Pons (tissue), 1 donor: ENCODE measurements around the gene TMEM51.
"Not testable (repeated sequence)": the region's sequence is repeated elsewhere in the genome, so short reads cannot be mapped to it uniquely, and the experiment has no call there.

Experiments used
- DNase-seq: peaks from one replicate; pipeline ENCODE4 v3.0.0-alpha.2; 2016; ENCODE audit warnings: low spot score

The TMEM51 gene

DNA sequence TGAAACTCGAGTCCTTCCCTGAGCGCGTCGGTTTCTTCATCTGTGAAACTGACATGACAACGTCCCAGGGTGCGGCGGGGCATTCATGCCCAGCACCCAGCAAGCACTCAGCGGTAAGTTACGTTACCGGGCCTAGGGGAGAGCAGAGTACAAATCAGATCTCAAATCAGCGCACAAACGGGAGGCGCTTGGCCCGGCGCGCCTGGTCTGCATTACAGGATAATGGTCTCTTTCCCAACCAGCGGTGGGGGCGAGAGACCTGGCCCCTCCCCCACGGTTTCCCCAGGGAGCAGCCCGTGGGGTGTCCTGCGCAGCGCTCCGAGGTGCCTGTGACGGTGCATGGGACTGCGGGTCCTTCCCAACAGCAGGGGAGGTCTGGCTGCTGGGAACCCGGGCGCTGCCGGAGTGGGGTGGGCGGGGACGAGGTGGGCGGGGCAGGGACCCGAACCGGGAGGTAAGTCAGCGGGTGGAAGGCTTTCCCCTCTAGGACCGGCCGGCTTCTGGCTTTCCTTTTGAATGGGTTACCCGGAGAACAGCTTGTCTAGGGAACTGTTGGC lies 1.0 kb downstream of the TMEM51 start:
- DNase-seq, result no peak

DNA sequence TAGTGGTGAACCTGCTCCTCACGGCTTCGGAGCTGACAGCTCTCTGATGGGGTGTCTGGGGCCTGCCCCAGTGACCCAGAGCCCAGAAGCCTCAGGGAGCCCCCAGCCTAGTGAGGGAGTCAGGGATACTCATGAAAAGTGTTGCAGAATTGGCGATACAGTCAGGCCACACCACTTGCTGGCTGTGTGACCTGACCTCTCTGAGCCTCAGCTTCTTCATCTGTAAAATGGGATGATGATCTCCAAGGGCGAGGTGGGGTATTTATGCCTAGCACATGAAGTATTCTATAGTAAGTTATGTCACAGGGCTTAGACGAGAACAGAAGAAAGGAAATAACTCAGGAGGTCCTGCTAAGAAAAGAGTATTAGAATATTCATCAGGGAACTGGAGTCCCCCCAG lies 1.6 kb downstream of the TMEM51 start:
- DNase-seq, result no peak

DNA sequence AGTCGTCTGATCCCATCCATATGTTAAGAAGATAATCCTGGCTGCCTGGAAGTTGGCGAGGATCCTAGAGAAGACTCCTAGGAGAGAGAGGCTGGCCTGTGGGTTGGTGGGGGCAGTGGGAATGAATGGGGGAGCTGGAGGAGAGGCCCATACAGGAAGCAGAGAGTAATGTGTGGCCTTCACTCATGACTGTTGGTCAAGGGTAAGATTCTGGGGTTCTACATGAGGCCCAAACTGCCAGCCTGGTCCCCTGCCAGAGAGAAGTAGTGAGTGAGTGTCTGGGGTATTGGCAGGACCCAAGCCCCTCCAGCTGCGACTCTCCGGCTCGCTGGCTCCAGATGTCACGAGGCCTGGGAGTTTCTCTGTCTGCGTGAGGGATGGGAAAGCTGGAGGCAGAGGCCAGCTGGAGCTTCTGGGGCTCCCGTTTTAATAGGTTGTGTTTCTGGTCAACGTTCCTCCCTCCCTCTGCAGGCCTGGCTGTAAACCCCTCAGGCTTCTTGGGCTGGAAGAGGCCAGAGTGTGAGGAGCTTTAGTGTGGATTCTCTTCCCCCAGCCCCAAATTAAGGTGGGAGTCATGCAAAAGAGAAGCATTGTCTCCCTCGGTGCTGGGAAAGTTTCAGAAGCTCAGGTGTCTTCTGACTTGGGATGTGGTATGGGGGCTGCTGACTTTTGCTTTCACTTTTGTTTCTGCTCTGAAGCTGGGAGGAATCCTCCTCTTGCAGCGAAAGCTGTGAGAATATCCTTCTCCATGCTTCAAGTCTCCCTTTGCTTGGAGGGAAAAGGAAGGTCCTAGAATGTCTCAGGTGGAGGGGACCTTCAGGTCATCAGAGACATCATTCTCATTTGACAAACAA lies 2.6 kb downstream of the TMEM51 start:
- no peak for DNase-seq

DNA sequence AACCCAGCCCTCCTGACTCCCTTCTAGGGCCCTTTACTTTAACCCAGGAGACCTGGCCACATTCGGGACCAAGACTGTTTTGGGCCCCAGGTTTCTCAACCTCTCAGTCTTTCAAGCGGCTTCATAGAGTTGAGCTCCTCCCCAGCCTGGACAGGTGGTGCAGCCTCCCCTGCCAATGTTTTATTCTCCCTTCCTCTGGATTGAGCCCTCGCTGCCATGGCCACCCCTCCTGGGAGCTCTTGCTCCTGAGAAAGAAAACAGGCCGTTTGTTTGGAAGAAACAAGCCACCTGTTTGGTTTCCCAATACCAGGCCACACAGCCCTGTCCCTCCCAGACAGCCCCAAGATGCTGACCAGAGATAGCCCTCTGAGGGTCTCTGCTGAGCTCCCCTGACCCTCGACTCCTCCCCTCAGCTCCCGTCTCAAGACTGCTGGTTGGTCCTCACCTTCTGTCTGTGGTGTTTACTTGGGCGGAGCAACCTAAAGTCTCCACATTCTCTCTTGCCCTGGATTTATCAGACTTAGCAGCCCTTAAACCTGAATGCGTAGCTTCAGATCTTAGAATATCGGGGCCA lies 3.3 kb downstream of the TMEM51 start:
- DNase-seq, result no peak

DNA sequence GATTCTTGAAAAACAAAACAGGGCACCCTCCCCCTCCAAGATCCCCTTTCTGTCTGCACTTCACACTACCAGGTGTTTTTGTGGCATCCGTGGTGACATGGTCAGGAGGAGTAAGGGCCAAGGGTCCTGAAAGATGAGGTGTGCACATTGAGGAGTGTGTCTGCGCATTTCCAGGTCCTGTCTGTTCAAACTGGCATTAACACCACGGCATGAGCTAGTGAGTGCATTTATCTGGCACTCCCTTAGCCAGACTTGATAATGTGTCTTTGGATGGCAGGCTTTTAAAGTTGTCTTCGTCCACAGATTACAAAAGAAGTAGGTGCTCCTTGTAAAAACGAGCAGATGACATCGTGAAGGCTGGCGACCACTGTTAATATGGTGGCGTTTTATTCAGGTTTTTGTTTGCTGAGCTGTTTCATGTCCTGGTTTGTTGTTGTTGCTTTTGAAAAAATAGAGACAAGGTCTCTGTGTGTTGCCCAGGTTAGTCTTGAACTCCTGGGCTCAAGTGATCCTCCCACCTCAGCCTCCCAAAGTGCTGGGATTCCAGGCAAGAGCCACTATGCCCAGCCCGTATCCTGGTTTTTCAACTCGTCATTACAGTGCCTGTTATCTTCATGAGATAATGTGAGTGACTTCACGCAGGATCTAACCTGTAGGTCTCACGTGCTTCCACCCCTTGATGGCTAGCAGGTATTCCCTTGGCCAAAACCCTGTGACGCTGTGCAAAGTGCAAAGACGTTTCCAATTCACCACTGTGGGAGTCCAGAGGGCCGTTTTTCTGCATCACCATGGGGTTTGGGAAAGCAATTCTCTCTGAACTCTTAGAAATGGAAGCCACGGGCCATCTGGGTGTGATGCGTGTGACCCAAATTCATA lies 4.2 kb downstream of the TMEM51 start:
- DNase-seq, result no peak

DNA sequence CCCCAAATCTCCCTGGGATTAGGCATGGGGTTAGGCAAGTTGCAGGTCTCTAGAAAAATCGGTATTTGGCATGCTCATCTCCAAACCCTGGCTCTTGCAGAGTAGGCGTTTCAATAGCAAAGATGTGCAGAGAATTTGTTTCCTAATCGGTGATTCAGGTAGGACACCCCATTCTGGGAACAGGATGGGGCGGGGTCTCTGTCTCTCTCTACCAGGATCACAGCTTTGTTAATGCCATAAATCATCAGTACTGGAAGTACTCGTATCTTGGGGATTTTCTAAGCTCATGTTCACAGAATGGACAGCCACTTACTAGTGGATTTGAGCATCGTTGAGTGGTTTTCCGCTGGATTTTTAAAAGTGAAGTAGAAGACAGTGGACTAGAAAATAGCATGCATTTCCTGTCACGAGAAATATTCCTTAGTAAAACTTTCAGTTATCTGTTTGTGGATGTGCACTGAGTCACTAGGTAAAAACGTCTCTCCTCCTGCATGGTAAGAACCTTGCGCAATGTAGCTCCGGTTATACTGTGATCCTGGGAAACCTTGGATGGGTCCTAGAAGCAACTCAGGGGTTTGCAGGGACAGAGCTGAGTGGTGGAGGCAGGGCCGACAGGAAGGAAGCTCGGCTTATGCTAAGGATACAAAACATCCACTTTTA lies 5.1 kb downstream of the TMEM51 start:
- DNase-seq, result no peak

DNA sequence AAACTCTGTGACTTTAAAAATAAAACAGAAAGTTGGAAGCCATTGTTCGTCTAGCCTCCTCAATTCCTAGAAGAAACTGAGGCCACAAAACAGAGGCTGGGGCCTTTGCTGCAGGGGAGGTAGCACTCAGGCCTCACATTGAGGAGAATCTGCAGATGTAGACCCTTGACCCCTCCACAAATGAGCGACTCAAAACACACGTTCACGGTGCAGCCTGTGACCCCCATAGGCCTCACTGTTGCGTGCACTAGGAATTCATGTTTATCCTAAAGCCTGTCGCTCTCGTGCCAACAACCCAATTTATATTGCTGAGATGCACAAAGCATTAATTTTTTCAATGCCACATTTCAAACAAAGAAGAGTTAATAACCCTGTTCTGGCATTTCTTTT lies 5.6 kb downstream of the TMEM51 start:
- no peak for DNase-seq

DNA sequence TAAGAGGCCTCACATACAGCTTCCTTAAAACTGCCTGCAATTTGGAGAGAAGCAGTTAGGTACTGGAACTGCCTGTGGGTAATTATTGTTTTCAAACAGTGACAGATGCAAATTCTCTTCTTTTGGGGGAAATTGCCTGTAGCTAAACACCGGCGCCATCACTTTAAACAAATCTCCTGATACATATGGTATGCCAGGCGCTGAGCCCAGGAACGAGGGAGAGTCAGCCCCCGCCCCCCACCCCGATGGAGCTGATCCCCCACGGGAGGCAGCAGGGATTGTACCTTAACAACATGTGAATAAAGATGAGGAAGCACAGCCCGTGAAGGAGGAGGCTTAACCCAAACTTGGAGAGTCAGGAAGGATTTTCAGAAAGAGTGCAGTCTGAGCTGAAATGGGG lies 7.1 kb downstream of the TMEM51 start:
- no peak for DNase-seq

DNA sequence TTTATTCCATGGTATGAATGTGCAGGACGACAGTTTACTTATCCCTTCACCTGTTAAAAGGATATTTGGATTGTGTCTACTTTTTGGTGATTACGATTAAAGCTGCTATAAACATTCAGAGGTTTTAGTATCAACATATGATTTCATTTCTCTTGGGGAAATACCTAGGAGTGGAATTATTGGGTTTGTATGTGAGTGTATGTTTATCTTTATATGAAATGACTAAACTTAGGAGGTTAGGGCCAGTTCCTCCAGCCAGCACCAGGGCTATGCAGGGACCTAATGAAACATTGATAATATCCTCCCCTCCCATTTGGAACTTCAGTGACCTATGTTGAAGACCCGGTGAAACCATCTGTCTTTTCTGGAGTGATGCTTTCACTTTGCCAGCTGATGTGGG lies 13.8 kb downstream of the TMEM51 start:
- no peak for DNase-seq

DNA sequence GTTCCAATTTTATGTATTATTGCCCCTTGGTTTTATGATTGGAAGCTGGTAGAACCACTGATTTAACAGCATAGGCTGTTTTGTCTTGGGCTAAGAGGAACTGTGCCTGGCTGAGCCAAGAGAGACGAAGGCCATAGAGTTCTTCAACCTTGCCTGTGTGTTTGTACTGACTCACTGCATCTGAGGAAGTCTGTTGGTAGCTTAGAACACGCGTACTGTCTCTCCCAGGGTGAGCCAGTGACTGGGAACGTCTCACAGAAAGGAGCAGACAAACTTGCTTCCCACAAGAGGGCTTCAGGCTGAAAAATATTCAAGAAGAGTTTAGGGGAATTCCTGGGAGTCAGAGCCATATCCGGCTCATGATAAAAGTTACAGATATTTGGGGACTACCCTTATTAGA lies 14.9 kb downstream of the TMEM51 start:
- DNase-seq, result peak; percentile 29

DNA sequence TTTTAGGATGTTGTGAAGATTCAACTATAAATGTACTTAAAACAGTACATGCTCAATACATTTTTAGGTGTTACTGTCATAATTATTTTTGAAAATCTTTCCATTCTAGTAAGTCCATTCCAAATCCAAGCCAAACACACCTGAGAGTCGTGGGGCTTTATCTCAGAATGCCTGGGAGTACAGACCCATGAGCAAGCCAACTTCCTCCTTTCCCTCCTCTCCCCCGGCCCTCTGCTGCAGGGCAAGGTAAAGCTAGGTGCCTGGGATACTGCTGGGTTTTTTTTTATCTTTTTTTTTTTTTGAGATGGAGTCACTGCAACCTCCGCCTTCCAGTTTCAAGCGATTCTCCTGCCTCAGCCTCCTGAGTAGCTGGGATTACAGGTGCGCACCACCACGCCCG lies 16.5 kb downstream of the TMEM51 start:
- no peak for DNase-seq

DNA sequence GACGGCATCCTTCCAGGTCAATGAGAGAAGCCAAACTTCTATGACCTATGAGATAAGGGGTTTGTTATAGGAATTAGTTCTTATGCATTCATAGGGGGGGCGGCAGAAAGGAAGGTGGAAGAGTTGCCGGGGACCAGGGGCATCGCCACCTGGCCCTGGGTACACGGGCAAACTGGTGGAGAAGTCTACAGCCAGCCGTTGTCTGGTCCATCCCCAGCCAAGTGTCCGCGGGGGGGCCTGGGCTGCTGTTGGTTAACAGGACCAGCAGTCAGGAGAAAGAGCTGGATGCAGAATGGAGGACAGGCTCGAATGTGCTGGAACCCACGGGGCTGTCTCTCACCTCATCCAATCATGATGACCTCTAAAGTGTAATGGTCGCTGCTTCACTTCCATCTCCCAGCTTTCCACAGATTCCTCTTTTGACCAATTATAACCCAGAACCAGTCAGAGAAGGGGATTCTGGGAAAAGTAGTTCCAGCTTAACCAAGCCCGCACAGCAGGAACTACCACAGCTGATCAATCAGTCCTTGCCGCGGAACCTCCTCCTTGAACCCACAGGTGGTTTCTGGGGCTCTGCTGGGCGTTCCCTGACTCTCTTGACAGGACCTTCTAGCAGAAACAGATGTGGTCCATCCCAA lies 17.8 kb downstream of the TMEM51 start:
- no peak for DNase-seq

DNA sequence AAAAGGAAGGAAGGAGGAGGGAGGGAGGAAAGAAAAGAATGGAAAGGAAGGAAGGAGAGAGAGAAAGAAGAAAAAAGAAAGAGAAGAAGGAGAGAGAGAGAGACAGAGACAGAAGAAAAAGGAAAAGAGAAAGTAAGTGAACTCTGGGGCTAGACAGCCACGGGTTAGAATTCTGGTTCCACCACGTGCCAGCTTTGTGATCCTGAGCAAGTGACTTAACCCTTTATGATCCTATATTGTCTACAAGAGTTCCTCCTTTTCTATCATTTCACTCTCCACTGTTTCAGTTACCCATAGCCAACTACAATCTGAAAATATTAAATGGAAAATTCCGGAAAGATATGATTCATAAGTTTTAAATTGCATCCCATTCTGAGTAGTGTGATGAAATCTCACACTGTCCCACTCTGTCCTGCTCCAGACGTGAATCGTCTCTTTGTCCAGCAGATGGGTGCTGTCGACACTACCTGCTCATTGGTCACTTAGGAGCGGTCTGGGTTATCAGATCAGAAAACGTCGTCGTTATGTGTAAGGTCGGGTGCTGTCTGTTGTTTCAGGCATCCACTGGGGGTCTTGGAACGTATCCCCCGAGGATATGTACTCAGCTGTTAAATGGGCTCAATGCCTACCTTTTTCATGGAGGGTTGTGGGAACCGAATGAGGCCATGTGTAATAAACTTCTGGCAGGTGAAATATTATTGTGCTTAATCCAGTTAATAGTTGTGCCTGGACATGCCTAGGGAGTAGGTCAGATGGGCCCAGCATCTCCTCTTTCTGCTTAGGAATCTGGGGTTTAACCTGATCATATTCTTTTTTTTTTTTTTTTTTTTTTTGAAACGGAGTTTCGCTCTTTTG lies 19.1 kb downstream of the TMEM51 start:
- DNase-seq, result no peak

DNA sequence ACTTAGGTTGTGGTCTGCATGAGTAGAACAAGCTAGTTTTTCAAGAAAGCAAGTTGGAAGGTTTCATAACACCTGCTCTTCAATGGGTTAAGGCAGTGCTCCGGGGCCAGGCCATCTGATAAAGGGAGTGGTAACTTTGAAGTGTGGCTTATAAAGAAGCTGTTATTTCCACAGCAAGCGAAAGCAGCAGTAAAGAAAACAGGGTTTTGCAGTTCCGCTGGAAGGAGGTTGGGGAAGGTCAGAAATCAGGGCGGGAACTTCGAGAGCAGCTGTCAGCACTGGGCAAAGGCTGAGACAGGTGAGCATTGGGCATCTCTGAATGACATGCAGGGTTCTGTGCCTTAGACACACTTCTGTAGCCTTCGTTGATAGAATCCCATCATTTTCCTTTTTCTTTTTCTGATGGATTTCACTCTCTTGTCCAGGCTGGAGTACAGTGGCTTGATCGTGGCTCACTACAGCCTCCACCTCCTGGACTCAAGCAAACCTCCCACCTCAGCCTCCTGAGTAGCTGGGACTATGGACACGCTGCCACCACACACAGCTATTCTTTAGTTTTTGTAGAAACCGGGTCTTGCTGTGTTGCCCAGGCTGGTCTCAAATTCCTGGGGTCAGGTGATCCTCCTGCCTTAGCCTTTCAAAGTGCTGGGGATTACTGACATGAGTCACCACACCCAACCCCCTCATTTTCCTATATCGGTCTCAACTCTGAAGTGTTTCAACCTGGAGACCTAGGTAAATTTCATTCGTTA lies 20.5 kb downstream of the TMEM51 start:
- no peak for DNase-seq

DNA sequence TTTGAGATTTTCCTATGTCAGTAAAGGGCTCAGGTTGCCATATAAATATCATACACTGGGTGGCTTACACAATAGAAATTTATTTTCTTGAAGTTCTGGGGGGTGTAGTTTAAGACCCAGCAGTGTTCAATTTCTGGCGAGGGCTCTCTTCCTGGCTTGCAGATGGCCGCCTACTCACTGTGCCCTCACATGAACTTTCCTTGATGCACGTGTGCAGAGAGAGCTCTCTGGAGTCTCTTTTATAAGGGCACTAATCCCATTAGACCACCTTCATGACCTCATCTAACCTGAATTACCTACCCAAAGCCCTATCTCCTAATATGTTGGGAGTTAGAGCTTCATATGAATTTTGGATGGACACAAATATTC lies 21.1 kb downstream of the TMEM51 start:
- no peak for DNase-seq

DNA sequence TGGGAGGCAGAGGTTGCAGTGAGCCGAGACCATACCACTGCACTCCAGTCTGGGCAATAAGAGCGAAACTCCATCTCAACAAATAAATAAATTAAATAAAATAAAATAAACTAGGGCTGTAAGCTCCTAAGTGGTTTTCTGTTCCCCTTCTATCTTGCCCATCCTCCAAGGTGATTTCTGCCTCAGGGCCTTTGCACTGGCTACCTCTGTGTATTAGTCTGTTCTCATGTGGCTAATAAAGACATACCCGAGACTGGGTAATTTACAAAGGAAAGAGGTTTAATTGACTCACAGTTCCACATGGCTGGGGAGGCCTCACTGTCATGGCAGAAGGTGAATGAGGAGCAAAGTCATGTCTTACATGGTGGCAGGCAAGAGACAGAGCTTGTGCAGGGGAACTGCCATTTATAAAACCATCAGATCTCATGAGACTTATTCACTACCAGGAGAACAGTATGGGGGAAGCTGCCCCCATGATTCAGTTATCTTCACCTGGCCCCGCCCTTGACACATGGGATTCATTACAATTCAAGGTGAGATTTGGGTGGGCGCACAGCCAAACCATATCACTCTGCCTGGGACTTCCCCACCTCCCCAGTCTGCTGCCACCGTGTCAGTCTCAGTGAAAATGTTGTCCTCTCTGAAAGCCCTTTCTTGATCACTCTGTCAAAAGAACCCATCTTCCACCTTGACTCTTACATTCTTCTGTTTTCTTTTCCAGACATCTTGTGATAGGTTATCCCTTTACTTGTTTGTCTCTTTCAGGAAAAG lies 22.0 kb downstream of the TMEM51 start:
- not testable (repeated sequence) for DNase-seq

DNA sequence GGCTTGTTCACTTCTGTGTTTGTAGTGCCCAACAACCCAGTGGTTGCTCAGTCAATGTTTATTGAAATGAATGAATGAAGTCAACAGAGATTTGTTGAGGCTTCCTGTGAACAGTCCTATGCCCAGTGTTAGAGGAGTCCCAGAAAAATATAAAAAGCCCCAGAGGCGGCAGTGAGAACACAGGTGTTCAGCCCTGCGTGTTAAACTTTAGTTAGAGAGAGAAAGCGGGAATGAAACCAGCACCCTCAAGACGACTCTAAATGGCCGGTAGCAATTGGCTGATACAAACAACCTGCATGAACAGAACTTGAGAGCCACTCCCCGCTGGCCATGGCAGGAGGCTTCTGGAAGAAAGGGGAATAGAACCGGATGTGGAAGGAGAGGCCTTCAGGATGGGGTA lies 22.6 kb downstream of the TMEM51 start:
- DNase-seq, result no peak

DNA sequence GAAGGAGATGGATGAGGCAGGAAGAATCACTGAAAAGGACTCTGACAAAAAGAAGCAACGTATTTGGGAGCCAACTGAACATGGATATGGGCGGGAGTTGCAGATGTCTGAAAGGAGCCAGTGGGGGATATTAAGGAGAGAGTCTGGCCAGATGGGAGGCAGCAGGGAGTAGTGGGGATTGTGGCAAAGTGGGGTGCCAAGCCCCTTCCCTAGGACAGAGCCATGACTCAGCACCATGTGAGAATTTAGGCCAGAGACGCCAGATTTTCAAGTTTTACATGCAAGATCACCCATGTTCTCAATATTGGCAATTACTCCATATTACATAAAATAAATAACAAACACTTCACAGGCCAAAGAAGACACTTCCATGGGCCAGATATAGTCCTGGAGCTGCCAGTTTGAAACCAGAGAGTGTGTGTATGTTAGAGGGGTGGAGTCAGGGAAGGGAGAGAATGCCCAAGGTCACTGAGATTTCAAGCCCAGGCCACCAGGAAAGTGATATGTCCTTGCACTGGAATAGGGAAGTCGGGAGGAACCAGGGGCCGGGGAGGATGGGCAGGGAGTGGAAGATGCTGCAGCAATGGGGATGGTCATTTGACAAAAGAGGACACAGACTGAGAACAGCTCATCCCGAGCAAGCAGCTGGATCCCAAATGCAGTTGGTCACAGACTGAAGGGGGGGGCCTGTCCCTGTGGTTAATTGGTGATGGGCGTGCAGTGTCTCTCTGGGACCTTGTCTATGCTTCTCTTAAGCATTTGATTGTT lies 23.5 kb downstream of the TMEM51 start:
- no peak for DNase-seq
